KOPT-K1 (cell line): ENCODE data around the gene WDR70.
A peak's percentile ranks its signal among the peaks of the same experiment; 100 is the strongest.
"Not testable (repeated sequence)": the region's sequence is repeated elsewhere in the genome, so short reads cannot be mapped to it uniquely, and the experiment has no call there.

Source experiments
- H3K27ac ChIP-seq: fragments of 200-600 bp; sonication (generic); 2 replicates; pipeline ENCODE4 v1.5.1; 2016; ENCODE audit warnings: antibody characterized with exemption, mild to moderate bottlenecking, low read depth, low read length; ENCODE audit not compliant: poor library complexity, severe bottlenecking
- H3K36me3 ChIP-seq: fragments of 200-600 bp; sonication (generic); 2 replicates; pipeline ENCODE4 v1.5.1; 2017; ENCODE audit warnings: antibody characterized with exemption, mild to moderate bottlenecking, low read length, moderate library complexity; ENCODE audit not compliant: insufficient read depth
- H3K9me3 ChIP-seq: fragments of 200-600 bp; sonication (generic); 2 replicates; pipeline ENCODE4 v1.5.1; 2017; ENCODE audit warnings: antibody characterized with exemption, low read length, mild to moderate bottlenecking; ENCODE audit not compliant: insufficient read depth, poor library complexity, severe bottlenecking

Gene WDR70

GRCh38 chr5:37517686-37518085 is 138.6 kb downstream of the WDR70 start:
- Histone ChIP-seq H3K27ac (no peak overlapping the region), H3K36me3 (peaks cover 6% of the 10 kb centered on the region), H3K9me3 (peaks cover 23% of the 10 kb centered on the region)

GRCh38 chr5:37518356-37518755 is 139.2 kb downstream of the WDR70 start:
- not testable (repeated sequence) for H3K27ac ChIP-seq, H3K36me3 ChIP-seq
- H3K9me3 ChIP-seq: peaks cover 23% of the 10 kb centered on the region

- H3K36me3 ChIP-seq: peaks cover 6% of the 10 kb centered on the region
- peaks cover 23% of the 10 kb centered on the region for H3K9me3 ChIP-seq
- H3K27ac ChIP-seq: no peak overlapping the region
These were observed 140.2 kb downstream of the WDR70 start for GRCh38 chr5:37519304-37519703.

- Histone ChIP-seq H3K9me3 (peaks cover 23% of the 10 kb centered on the region), H3K27ac (no peak overlapping the region), H3K36me3 (peaks cover 6% of the 10 kb centered on the region)
These were observed 140.7 kb downstream of the WDR70 start for GRCh38 chr5:37519807-37520206.

- peaks cover 6% of the 10 kb centered on the region for H3K36me3 ChIP-seq
- peaks cover 23% of the 10 kb centered on the region for H3K9me3 ChIP-seq
- no peak overlapping the region for H3K27ac ChIP-seq
These were observed 141.7 kb downstream of the WDR70 start for GRCh38 chr5:37520811-37521210.

GRCh38 chr5:37532976-37533740 is 154.0 kb downstream of the WDR70 start:
- no peak overlapping the region for H3K27ac ChIP-seq

GRCh38 chr5:37533851-37534250 is 154.7 kb downstream of the WDR70 start:
- Histone ChIP-seq H3K9me3 (no peaks in the 10 kb centered on the region), H3K36me3 (no peaks in the 10 kb centered on the region), H3K27ac (no peak overlapping the region)

More at GRCh38 chr5:37532976-37533740, 154.0 kb downstream of the WDR70 start:
- Histone ChIP-seq H3K36me3 (no peaks in the 10 kb centered on the region), H3K9me3 (no peaks in the 10 kb centered on the region)

GRCh38 chr5:37539459-37539858 is 160.3 kb downstream of the WDR70 start:
- Histone ChIP-seq H3K27ac (no peak overlapping the region), H3K9me3 (no peaks in the 10 kb centered on the region), H3K36me3 (no peaks in the 10 kb centered on the region)

GRCh38 chr5:37543216-37543615 is 164.1 kb downstream of the WDR70 start:
- Histone ChIP-seq H3K9me3 (no peaks in the 10 kb centered on the region), H3K27ac (no peak overlapping the region), H3K36me3 (no peaks in the 10 kb centered on the region)

- Histone ChIP-seq H3K36me3 (no peaks in the 10 kb centered on the region), H3K9me3 (peaks cover 6% of the 10 kb centered on the region), H3K27ac (no peak overlapping the region)
These were observed 170.3 kb downstream of the WDR70 start for GRCh38 chr5:37549411-37549810.

GRCh38 chr5:37552161-37552560 is 173.0 kb downstream of the WDR70 start:
- Histone ChIP-seq H3K27ac (no peak overlapping the region), H3K36me3 (no peaks in the 10 kb centered on the region), H3K9me3 (peaks cover 9% of the 10 kb centered on the region)

- H3K9me3 ChIP-seq: peaks cover 9% of the 10 kb centered on the region
- H3K36me3 ChIP-seq: no peaks in the 10 kb centered on the region
- H3K27ac ChIP-seq: peak overlapping the region; percentile 31
These were observed 173.9 kb downstream of the WDR70 start for GRCh38 chr5:37552770-37553719.

GRCh38 chr5:37553720-37554404 is 174.7 kb downstream of the WDR70 start:
- H3K36me3 ChIP-seq: no peaks in the 10 kb centered on the region
- H3K27ac ChIP-seq: peak overlapping the region; percentile 31
- H3K9me3 ChIP-seq: peaks cover 9% of the 10 kb centered on the region

GRCh38 chr5:37554405-37554739 is 175.3 kb downstream of the WDR70 start:
- Histone ChIP-seq H3K27ac (no peak overlapping the region), H3K9me3 (peaks cover 9% of the 10 kb centered on the region), H3K36me3 (no peaks in the 10 kb centered on the region)

- Histone ChIP-seq H3K9me3 (peaks cover 9% of the 10 kb centered on the region), H3K27ac (no peak overlapping the region), H3K36me3 (no peaks in the 10 kb centered on the region)
These were observed 175.8 kb downstream of the WDR70 start for GRCh38 chr5:37554938-37555337.
